ENCODE data around the gene FBXO21. TPM values are rescaled to one million over a fixed set of nuclear protein-coding genes. Genes with fewer than 3 reads are reported as not detected.
"Not testable (repeated sequence)": the region's sequence is repeated elsewhere in the genome, so short reads cannot be mapped to it uniquely, and the experiment has no call there.

FBXO21 gene
- total and polyA plus RNA-seq, 7 experiments from 2014 or later: 30.4 to 62.9 (median 51.4) TPM

GRCh38 chr12:117193903-117194302 lies 3.6 kb upstream of the FBXO21 start:
- Mint-ChIP-seq H3K36me3 (peaks cover 0 to 4% (median 0%) of the 10 kb centered on the region in 5 donors), H3K9me3 (peaks cover 0 to 5% (median 0%) of the 10 kb centered on the region in 11 donors), H3K27me3 (peaks cover 0 to 12% (median 6%) of the 10 kb centered on the region in 5 donors), H3K4me1 (peaks cover 6 to 28% (median 18%) of the 10 kb centered on the region in 7 donors), H3K27ac (no peak overlapping the region), H3K4me3 (peak overlapping the region in 2 of 10 donors; percentile 11 to 41)
- DNase-seq (no peak), ATAC-seq (no peak)
- H3K27me3 ChIP-seq (ENCODE audit: control insufficient read depth in 2 of 2, insufficient read depth in 2 of 2, low read length in 2 of 2): no peaks in the 10 kb centered on the region
- H3K9me3 ChIP-seq (ENCODE audit: control insufficient read depth in 2 of 3, low read length in 3 of 3): no peaks in the 10 kb centered on the region
- POLR2A ChIA-PET: no interaction called here
- CTCF ChIA-PET: no interaction called here
- no peak overlapping the region for H3K27ac ChIP-seq (ENCODE audit: low read depth, low read length)
- H3K36me3 ChIP-seq (ENCODE audit: control insufficient read depth in 2 of 3, insufficient read depth in 3 of 3, low read length in 3 of 3): no peaks in the 10 kb centered on the region
- intact Hi-C loops (cut with micrococcal nuclease): loop anchor here (5.0 to 10.0 kb wide), 4 partner anchors 272 to 1181 kb away; partner anchors contain the start of genes RFC5 (in 1 of the 2), SUDS3 (in 1 of the 2), TAOK3 (in 1 of the 2) and WSB2 (in 1 of the 2)
- peaks cover 6 to 7% of the 10 kb centered on the region in 2 donors for H3K4me1 ChIP-seq (ENCODE audit: control insufficient read depth in 2 of 2, insufficient read depth in 2 of 2, low read length in 2 of 2)
- H3K4me3 ChIP-seq (ENCODE audit: low read length): no peak overlapping the region

- H3K36me3 Mint-ChIP-seq; H3K27me3 ChIP-seq (ENCODE audit: control insufficient read depth in 2 of 2, insufficient read depth in 2 of 2, low read length in 2 of 2); H3K36me3 ChIP-seq (ENCODE audit: control insufficient read depth in 2 of 3, insufficient read depth in 3 of 3, low read length in 3 of 3); CTCF ChIA-PET; H3K4me3 ChIP-seq (ENCODE audit: low read length); H3K27ac ChIP-seq (ENCODE audit: low read depth, low read length); H3K27ac Mint-ChIP-seq; H3K4me3 Mint-ChIP-seq; POLR2A ChIA-PET; DNase-seq; H3K9me3 ChIP-seq (ENCODE audit: control insufficient read depth in 2 of 3, low read length in 3 of 3); ATAC-seq; H3K9me3 Mint-ChIP-seq: not testable (repeated sequence)
- intact Hi-C loops (cut with micrococcal nuclease): loop anchor here (5.0 to 10.0 kb wide), 4 partner anchors 270 to 1182 kb away; partner anchors contain the start of genes RFC5 (in 1 of the 2), SUDS3 (in 1 of the 2), TAOK3 (in 1 of the 2) and WSB2 (in 1 of the 2)
- Mint-ChIP-seq H3K4me1 (peaks cover 12 to 41% (median 31%) of the 10 kb centered on the region in 7 donors), H3K27me3 (peaks cover 0 to 12% (median 4%) of the 10 kb centered on the region in 5 donors)
- peaks cover 8 to 11% of the 10 kb centered on the region in 2 donors for H3K4me1 ChIP-seq (ENCODE audit: control insufficient read depth in 2 of 2, insufficient read depth in 2 of 2, low read length in 2 of 2)
Observed at GRCh38 chr12:117192581-117192980, 2.3 kb upstream of the FBXO21 start.

- Histone ChIP-seq H3K27ac (ENCODE audit: low read depth, low read length) (no peak overlapping the region), H3K4me1 (ENCODE audit: control insufficient read depth in 2 of 2, insufficient read depth in 2 of 2, low read length in 2 of 2) (peaks cover 8 to 11% of the 10 kb centered on the region in 2 donors), H3K27me3 (ENCODE audit: control insufficient read depth in 2 of 2, insufficient read depth in 2 of 2, low read length in 2 of 2) (no peaks in the 10 kb centered on the region), H3K36me3 (ENCODE audit: control insufficient read depth in 2 of 3, insufficient read depth in 3 of 3, low read length in 3 of 3) (peaks cover 0 to 4% (median 0%) of the 10 kb centered on the region in 3 experiments), H3K4me3 (ENCODE audit: low read length) (no peak overlapping the region), H3K9me3 (ENCODE audit: control insufficient read depth in 2 of 3, low read length in 3 of 3) (no peaks in the 10 kb centered on the region)
- DNase-seq (no peak), ATAC-seq (no peak)
- ChIA-PET POLR2A (no interaction called here), CTCF (no interaction called here)
- intact Hi-C loops (cut with micrococcal nuclease): loop anchor here (5.0 to 10.0 kb wide), 4 partner anchors 270 to 1183 kb away; partner anchors contain the start of genes RFC5 (in 1 of the 2), SUDS3 (in 1 of the 2), TAOK3 (in 1 of the 2) and WSB2 (in 1 of the 2)
- peaks cover 13 to 45% (median 34%) of the 10 kb centered on the region in 7 donors for H3K4me1 Mint-ChIP-seq
- H3K36me3 Mint-ChIP-seq: peaks cover 3 to 9% (median 4%) of the 10 kb centered on the region in 5 donors
- H3K27ac Mint-ChIP-seq: peak overlapping the region in 2 of 9 donors; percentile 33 to 93
- H3K27me3 Mint-ChIP-seq: peaks cover 0 to 12% (median 0%) of the 10 kb centered on the region in 5 donors
- H3K9me3 Mint-ChIP-seq: peaks cover 0 to 5% (median 0%) of the 10 kb centered on the region in 11 donors
- peak overlapping the region in 9 of 10 donors; percentile 20 to 97 (median 89) for H3K4me3 Mint-ChIP-seq
Observed at GRCh38 chr12:117192057-117192456, 1.8 kb upstream of the FBXO21 start.

- ChIA-PET POLR2A (interaction anchor here (0.7 to 1.0 kb wide), 2 partner anchors 9 to 24 kb away, joined by 3 to 5 read pairs; no protein-coding TSS in a partner anchor), CTCF (no interaction called here)
- H3K4me3 Mint-ChIP-seq: peak overlapping the region; percentile 93 to 97 (median 95)
- peaks cover 0 to 20% (median 0%) of the 10 kb centered on the region in 3 experiments for H3K36me3 ChIP-seq (ENCODE audit: control insufficient read depth in 2 of 3, insufficient read depth in 3 of 3, low read length in 3 of 3)
- peak overlapping the region; percentile 65 for H3K4me3 ChIP-seq (ENCODE audit: low read length)
- peak overlapping the region; percentile 77 for H3K27ac ChIP-seq (ENCODE audit: low read depth, low read length)
- peaks cover 8 to 11% of the 10 kb centered on the region in 2 donors for H3K4me1 ChIP-seq (ENCODE audit: control insufficient read depth in 2 of 2, insufficient read depth in 2 of 2, low read length in 2 of 2)
- peak overlapping the region; percentile 85 to 95 (median 93) for H3K27ac Mint-ChIP-seq
- H3K9me3 ChIP-seq (ENCODE audit: control insufficient read depth in 2 of 3, low read length in 3 of 3): no peaks in the 10 kb centered on the region
- peaks cover 0 to 12% (median 0%) of the 10 kb centered on the region in 5 donors for H3K27me3 Mint-ChIP-seq
- intact Hi-C loops (cut with micrococcal nuclease): loop anchor here (1.0 to 10.0 kb wide), 11 partner anchors 15 to 1185 kb away; partner anchors contain the start of genes RFC5 (in 2 of the 2), RNFT2 (in 2 of the 2), SPRING1 (in 2 of the 2) and WSB2 (in 2 of the 2)
- H3K36me3 Mint-ChIP-seq: peaks cover 3 to 19% (median 9%) of the 10 kb centered on the region in 5 donors
- peaks cover 0 to 5% (median 0%) of the 10 kb centered on the region in 11 donors for H3K9me3 Mint-ChIP-seq
- peak; percentile 25 for ATAC-seq
- no peaks in the 10 kb centered on the region for H3K27me3 ChIP-seq (ENCODE audit: control insufficient read depth in 2 of 2, insufficient read depth in 2 of 2, low read length in 2 of 2)
- peak in 8 of 9 donors; percentile 9 to 54 (median 40) for DNase-seq
- H3K4me1 Mint-ChIP-seq: peaks cover 13 to 57% (median 34%) of the 10 kb centered on the region in 7 donors
Observed at GRCh38 chr12:117189725-117190209, 503 bp downstream of the FBXO21 start.

- H3K36me3 ChIP-seq (ENCODE audit: control insufficient read depth in 2 of 3, insufficient read depth in 3 of 3, low read length in 3 of 3): peaks cover 0 to 26% (median 0%) of the 10 kb centered on the region in 3 experiments
- peaks cover 0 to 5% (median 0%) of the 10 kb centered on the region in 11 donors for H3K9me3 Mint-ChIP-seq
- peak overlapping the region; percentile 77 for H3K27ac ChIP-seq (ENCODE audit: low read depth, low read length)
- H3K27me3 Mint-ChIP-seq: peaks cover 0 to 12% (median 0%) of the 10 kb centered on the region in 5 donors
- no peaks in the 10 kb centered on the region for H3K9me3 ChIP-seq (ENCODE audit: control insufficient read depth in 2 of 3, low read length in 3 of 3)
- no peak for ATAC-seq
- CTCF ChIA-PET: interaction anchor here (0.6 kb wide), 1 partner anchor 21 kb away, joined by 4 read pairs; no protein-coding TSS in a partner anchor
- intact Hi-C loops (cut with micrococcal nuclease): loop anchor here in 1 of 2 donors (2.0 to 5.0 kb wide), 3 partner anchors 14 to 948 kb away; partner anchors contain the start of genes PEBP1 and WSB2
- peaks cover 8 to 11% of the 10 kb centered on the region in 2 donors for H3K4me1 ChIP-seq (ENCODE audit: control insufficient read depth in 2 of 2, insufficient read depth in 2 of 2, low read length in 2 of 2)
- peaks cover 13 to 59% (median 34%) of the 10 kb centered on the region in 7 donors for H3K4me1 Mint-ChIP-seq
- peak overlapping the region; percentile 59 for H3K4me3 ChIP-seq (ENCODE audit: low read length)
- POLR2A ChIA-PET: no interaction called here
- H3K27me3 ChIP-seq (ENCODE audit: control insufficient read depth in 2 of 2, insufficient read depth in 2 of 2, low read length in 2 of 2): no peaks in the 10 kb centered on the region
- DNase-seq: no peak
- peak overlapping the region; percentile 93 to 97 (median 95) for H3K4me3 Mint-ChIP-seq
- H3K27ac Mint-ChIP-seq: peak overlapping the region; percentile 85 to 95 (median 93)
- peaks cover 3 to 23% (median 13%) of the 10 kb centered on the region in 5 donors for H3K36me3 Mint-ChIP-seq
Observed at GRCh38 chr12:117188961-117189724, 1.1 kb downstream of the FBXO21 start.

GRCh38 chr12:117188121-117188665 lies 2.1 kb downstream of the FBXO21 start:
- H3K4me3 ChIP-seq (ENCODE audit: low read length): no peak overlapping the region
- ChIA-PET POLR2A (interaction anchor here (0.5 kb wide), 1 partner anchor 54 kb away, joined by 3 read pairs; no protein-coding TSS in a partner anchor), CTCF (no interaction called here)
- H3K9me3 Mint-ChIP-seq: peaks cover 0 to 1% (median 0%) of the 10 kb centered on the region in 11 donors
- peaks cover 0 to 9% (median 0%) of the 10 kb centered on the region in 5 donors for H3K27me3 Mint-ChIP-seq
- H3K27me3 ChIP-seq (ENCODE audit: control insufficient read depth in 2 of 2, insufficient read depth in 2 of 2, low read length in 2 of 2): no peaks in the 10 kb centered on the region
- ATAC-seq (no peak), DNase-seq (no peak)
- H3K9me3 ChIP-seq (ENCODE audit: control insufficient read depth in 2 of 3, low read length in 3 of 3): no peaks in the 10 kb centered on the region
- H3K27ac Mint-ChIP-seq: peak overlapping the region in 6 of 9 donors; percentile 41 to 93 (median 85)
- peaks cover 0 to 33% (median 0%) of the 10 kb centered on the region in 3 experiments for H3K36me3 ChIP-seq (ENCODE audit: control insufficient read depth in 2 of 3, insufficient read depth in 3 of 3, low read length in 3 of 3)
- peaks cover 3 to 30% (median 21%) of the 10 kb centered on the region in 5 donors for H3K36me3 Mint-ChIP-seq
- peaks cover 8 to 11% of the 10 kb centered on the region in 2 donors for H3K4me1 ChIP-seq (ENCODE audit: control insufficient read depth in 2 of 2, insufficient read depth in 2 of 2, low read length in 2 of 2)
- intact Hi-C loops (cut with micrococcal nuclease): loop anchor here in 1 of 2 donors (2.0 to 5.0 kb wide), 3 partner anchors 13 to 949 kb away; partner anchors contain the start of genes PEBP1 and WSB2
- H3K27ac ChIP-seq (ENCODE audit: low read depth, low read length): no peak overlapping the region
- peak overlapping the region; percentile 47 to 97 (median 95) for H3K4me3 Mint-ChIP-seq
- H3K4me1 Mint-ChIP-seq: peaks cover 13 to 55% (median 38%) of the 10 kb centered on the region in 7 donors
